Testis (tissue), 3 donors: ENCODE measurements around the gene RNF144B. TPM values are rescaled to one million over a fixed set of nuclear protein-coding genes. Genes with fewer than 3 reads are reported as not detected.

Source experiments
- DNase-seq: peaks from one replicate; pipeline ENCODE4 v3.0.0-alpha.2; 2019
- H3K27ac ChIP-seq, 2 donors: fragments of 200-600 bp; sonication (generic); one replicate each; pipeline ENCODE4 v1.5.1; 2019
- H3K27me3 ChIP-seq: fragments of 200-600 bp; sonication (generic); one replicate; pipeline ENCODE4 v1.5.1; 2019
- H3K36me3 ChIP-seq: fragments of 200-600 bp; sonication (generic); one replicate; pipeline ENCODE4 v1.5.1; 2017; ENCODE audit warnings: low read depth; ENCODE audit errors: missing control alignments
- H3K4me1 ChIP-seq: fragments of 200-600 bp; sonication (generic); one replicate; pipeline ENCODE4 v1.5.1; 2019
- H3K4me3 ChIP-seq, 2 donors: fragments of 200-600 bp; sonication (generic); one replicate each; pipeline ENCODE4 v1.5.1; 2017 to 2019
- H3K9me3 ChIP-seq: fragments of 200-600 bp; sonication (generic); one replicate; pipeline ENCODE4 v1.5.1; 2017
- CTCF ChIP-seq, 3 experiments: fragments of 450-650 bp in 2 of 3; fragments of 200-600 bp in 1 of 3; sonication (generic) in 1 of 3; IDR thresholded peaks; one replicate each; pipeline ENCODE4 v1.5.1; 2016 to 2019; ENCODE audit warnings: antibody characterized with exemption in 3 of 3, mild to moderate bottlenecking in 2 of 3, moderate library complexity in 1 of 3
- POLR2A ChIP-seq: fragments of 450-650 bp; IDR thresholded peaks from one replicate; pipeline ENCODE4 v1.6.1; 2017; ENCODE audit warnings: antibody characterized with exemption, mild to moderate bottlenecking, moderate library complexity
- WGBS, 2 donors: methylation state at CpG; one replicate each; pipeline ENCODE4 v1.1.5; 2018; 5-methylcytosine and 5-hydroxymethylcytosine counted together
- intact Hi-C: fragments of 100-400 bp; cut with DNase I; formaldehyde crosslinking; loops from one replicate; pipeline ENCODE4 v1.15.1; 2023; ENCODE audit warnings: low total_unique reads
- polyA plus RNA-seq: library from polyadenylated mRNA; stranded (reverse); fragments of 350-450 nt; fragmentation: Illumina TruSeq; extraction: RNeasy Lipid Tissue Mini Kit (QIAGEN cat#74804); gene quantifications from one replicate; pipeline ENCODE4 v1.2.3, GENCODE V29; 2014; ENCODE audit warnings: low read depth, low replicate concordance; ENCODE audit not compliant: insufficient read depth
- total RNA-seq, 2 donors: library from RNA; depleted of rRNA; stranded (reverse); fragments of >200 nt; gene quantifications; one replicate each; pipeline ENCODE4 v1.2.3, GENCODE V29; 2016

The RNF144B gene
- total and polyA plus RNA-seq, 3 donors from 2014 or later: 6.1 to 6.3 (median 6.1) TPM

GRCh38 chr6:18367371-18367770 is 19.8 kb upstream of the RNF144B start:
- H3K36me3 ChIP-seq: no peaks in the 10 kb centered on the region
- no peaks in the 10 kb centered on the region for H3K9me3 ChIP-seq
- H3K27ac ChIP-seq: no peak overlapping the region
- TF ChIP-seq CTCF (IDR thresholded peaks at IDR 0.05): no peak
- no peak for DNase-seq
- 77 to 99% methylated on average over 9 to 11 of the region's 11 CpGs for WGBS, 2 donors
- no peaks in the 10 kb centered on the region for H3K4me1 ChIP-seq
- intact Hi-C loops: no loop called here
- H3K27me3 ChIP-seq: no peaks in the 10 kb centered on the region
- H3K4me3 ChIP-seq: no peak overlapping the region

DNA sequence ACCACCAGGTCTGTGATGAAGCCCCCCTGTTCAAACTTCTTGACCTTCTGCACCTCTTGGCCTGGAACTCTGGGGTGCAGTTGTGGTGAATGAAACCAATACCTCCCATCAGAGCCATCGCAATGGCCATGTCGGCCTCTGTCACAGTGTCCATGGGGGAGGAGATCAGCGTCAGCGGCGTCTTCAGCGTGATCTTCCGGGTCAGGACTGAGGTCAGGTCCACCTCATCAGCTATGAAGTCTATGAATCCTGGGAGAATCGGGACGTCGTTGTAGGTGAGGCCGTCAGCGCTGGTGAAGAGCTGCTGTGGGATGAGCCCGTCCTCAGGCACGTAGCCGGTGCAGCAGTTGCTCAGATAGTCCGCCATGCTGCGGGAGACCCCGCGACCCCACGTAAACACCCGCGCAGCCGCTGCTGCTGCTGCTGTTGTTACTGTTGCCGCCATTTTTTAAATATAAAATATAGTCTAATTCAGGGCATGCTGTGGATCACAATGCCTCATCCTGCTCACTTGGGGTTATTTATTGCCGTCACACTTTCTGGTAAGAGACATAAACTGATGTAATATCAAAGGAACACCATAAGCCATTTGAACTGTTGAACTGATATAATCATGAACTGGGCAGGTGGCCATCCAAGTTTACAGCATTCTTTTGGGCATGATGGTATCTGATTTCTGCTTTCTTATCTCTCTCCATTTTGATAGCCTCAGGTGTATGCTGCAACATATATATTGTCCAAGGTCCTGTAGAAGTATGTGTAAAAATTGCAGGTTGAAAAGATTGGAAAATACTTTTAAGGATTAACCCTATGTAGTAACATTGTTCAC is 18.7 kb upstream of the RNF144B start:
- intact Hi-C loops: no loop called here
- peak; percentile 27 for DNase-seq
- H3K9me3 ChIP-seq: no peaks in the 10 kb centered on the region
- no peaks in the 10 kb centered on the region for H3K36me3 ChIP-seq
- H3K27ac ChIP-seq: no peak overlapping the region
- H3K4me1 ChIP-seq: no peaks in the 10 kb centered on the region
- peak overlapping the region; percentile 19 to 34 for H3K4me3 ChIP-seq
- no peaks in the 10 kb centered on the region for H3K27me3 ChIP-seq
- TF ChIP-seq CTCF (IDR thresholded peaks at IDR 0.05) (no peak), POLR2A (no peak)
- WGBS, 2 donors: 65 to 73% methylated on average over 23 to 24 of the region's 25 CpGs

DNA sequence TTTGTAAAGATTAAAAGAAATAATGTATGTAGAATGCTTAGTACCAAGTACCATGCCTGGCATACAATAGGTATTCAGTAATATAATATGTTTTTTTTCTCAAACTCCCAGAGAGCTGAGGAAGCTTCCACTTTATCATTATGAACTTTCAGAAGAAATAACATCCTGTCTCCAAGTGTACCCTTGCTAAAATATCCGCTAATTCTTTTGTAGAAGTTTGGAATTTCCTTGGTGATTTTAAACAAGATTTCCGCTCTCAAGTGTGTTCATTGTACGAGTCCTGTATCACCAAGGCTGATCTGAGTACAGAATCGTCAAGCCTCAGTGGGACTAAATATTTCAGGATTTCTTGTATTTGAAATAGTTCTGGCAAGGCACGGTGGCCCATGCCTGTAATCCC is 16.1 kb upstream of the RNF144B start:
- no peak for DNase-seq
- no peaks in the 10 kb centered on the region for H3K36me3 ChIP-seq
- H3K9me3 ChIP-seq: no peaks in the 10 kb centered on the region
- H3K4me1 ChIP-seq: no peaks in the 10 kb centered on the region
- no peak for TF ChIP-seq CTCF (IDR thresholded peaks at IDR 0.05)
- no peak for TF ChIP-seq POLR2A
- no peak overlapping the region for H3K27ac ChIP-seq
- 70 to 91% methylated on average over 5 of the region's 5 CpGs for WGBS, 2 donors
- H3K27me3 ChIP-seq: no peaks in the 10 kb centered on the region
- no peak overlapping the region for H3K4me3 ChIP-seq
- intact Hi-C loops: no loop called here

DNA sequence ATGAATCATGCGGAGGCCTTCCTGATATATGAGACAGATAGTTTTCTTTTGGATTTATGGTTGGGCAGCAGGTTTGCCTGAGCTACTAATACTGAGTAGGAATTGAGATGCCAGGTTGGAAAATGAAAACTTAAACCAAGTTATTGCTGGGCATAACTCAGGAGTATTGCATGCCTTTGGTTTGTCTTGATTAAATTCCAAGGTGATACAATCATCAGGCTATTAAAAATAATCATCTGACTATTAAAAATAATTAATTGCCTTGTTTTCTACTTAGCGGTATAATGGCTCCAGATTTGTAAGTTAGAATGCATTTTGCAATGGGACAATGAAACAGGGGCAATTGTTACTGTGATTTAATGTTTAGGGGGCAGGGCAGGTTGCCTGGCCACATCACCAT is 15.5 kb upstream of the RNF144B start:
- Histone ChIP-seq H3K27me3 (no peaks in the 10 kb centered on the region), H3K9me3 (no peaks in the 10 kb centered on the region), H3K4me1 (no peaks in the 10 kb centered on the region), H3K4me3 (no peak overlapping the region), H3K36me3 (no peaks in the 10 kb centered on the region), H3K27ac (no peak overlapping the region)
- TF ChIP-seq POLR2A (no peak), CTCF (IDR thresholded peaks at IDR 0.05) (no peak)
- intact Hi-C loops: no loop called here
- 84 to 86% methylated on average over 2 of the region's 2 CpGs for WGBS, 2 donors
- no peak for DNase-seq
